Ascending aorta (tissue), 2 donors: ENCODE measurements around the gene UBE4A. TPM values are rescaled to one million over a fixed set of nuclear protein-coding genes. Genes with fewer than 3 reads are reported as not detected.
"Not testable (repeated sequence)": the region's sequence is repeated elsewhere in the genome, so short reads cannot be mapped to it uniquely, and the experiment has no call there.

Experiments
- DNase-seq, 2 donors: peaks; one replicate each; pipeline ENCODE4 v3.0.0-alpha.2; 2019; ENCODE audit warnings: low spot score in 2 of 2
- H3K27ac ChIP-seq, 2 donors: fragments of 200-600 bp; sonication (generic); one replicate each; pipeline ENCODE4 v1.5.1; 2016 to 2017; ENCODE audit warnings: mild to moderate bottlenecking in 1 of 2
- H3K27me3 ChIP-seq: fragments of 200-600 bp; sonication (generic); one replicate; pipeline ENCODE4 v1.5.1; 2017
- H3K36me3 ChIP-seq, 2 donors: fragments of 200-600 bp; sonication (generic); one replicate each; pipeline ENCODE4 v1.5.1; 2016
- H3K4me1 ChIP-seq, 2 donors: fragments of 200-600 bp; sonication (generic); one replicate each; pipeline ENCODE4 v1.5.1; 2016 to 2017; ENCODE audit warnings: mild to moderate bottlenecking in 1 of 2
- H3K4me3 ChIP-seq, 2 donors: fragments of 200-600 bp; sonication (generic); one replicate each; pipeline ENCODE4 v1.5.1; 2016 to 2017; ENCODE audit warnings: mild to moderate bottlenecking in 1 of 2
- H3K9me3 ChIP-seq, 2 donors: fragments of 200-600 bp; sonication (generic); one replicate each; pipeline ENCODE4 v1.5.1; 2016
- CTCF ChIP-seq, 3 experiments: fragments of 200-600 bp in 2 of 3; fragments of 450-650 bp in 1 of 3; sonication (generic) in 2 of 3; IDR thresholded peaks; one replicate each; pipeline ENCODE4 v1.5.1; 2016 to 2019; ENCODE audit warnings: antibody characterized with exemption in 3 of 3, mild to moderate bottlenecking in 1 of 3, moderate library complexity in 1 of 3
- intact Hi-C: fragments of 100-400 bp; cut with DNase I; formaldehyde crosslinking; loops from one replicate; pipeline ENCODE4 v1.15.1; 2023
- total RNA-seq: library from RNA; depleted of rRNA; stranded (reverse); fragments of >200 nt; gene quantifications from one replicate; pipeline ENCODE4 v1.1.0, GENCODE V29; 2016

The UBE4A gene
- total RNA-seq, 1 donor from 2014 or later: 24.6 TPM

- Histone ChIP-seq H3K36me3 (peaks cover 0 to 9% of the 10 kb centered on the region in 2 donors), H3K4me1 (no peaks in the 10 kb centered on the region), H3K27me3 (no peaks in the 10 kb centered on the region), H3K4me3 (no peak overlapping the region), H3K27ac (no peak overlapping the region), H3K9me3 (no peaks in the 10 kb centered on the region)
- no peak for DNase-seq
- TF ChIP-seq CTCF (IDR thresholded peaks at IDR 0.05): no peak
- intact Hi-C loops: no loop called here
Measured at GRCh38 chr11:118415062-118415738, 55.8 kb downstream of the UBE4A start.

GRCh38 chr11:118415739-118416068, 56.3 kb downstream of the UBE4A start:
- TF ChIP-seq CTCF (IDR thresholded peaks at IDR 0.05): no peak
- Histone ChIP-seq H3K4me1 (no peaks in the 10 kb centered on the region), H3K9me3 (no peaks in the 10 kb centered on the region), H3K4me3 (no peak overlapping the region), H3K27ac (no peak overlapping the region), H3K36me3 (peaks cover 0 to 5% of the 10 kb centered on the region in 2 donors), H3K27me3 (no peaks in the 10 kb centered on the region)
- DNase-seq: no peak
- intact Hi-C loops: no loop called here

GRCh38 chr11:118416900-118417299, 57.5 kb downstream of the UBE4A start:
- H3K27me3 ChIP-seq, H3K9me3 ChIP-seq, DNase-seq, H3K4me3 ChIP-seq, H3K4me1 ChIP-seq, H3K36me3 ChIP-seq, intact Hi-C loops, H3K27ac ChIP-seq: not testable (repeated sequence)

GRCh38 chr11:118417801-118418200, 58.4 kb downstream of the UBE4A start:
- Histone ChIP-seq H3K27ac (no peak overlapping the region), H3K4me1 (no peaks in the 10 kb centered on the region), H3K9me3 (no peaks in the 10 kb centered on the region), H3K36me3 (peaks cover 0 to 5% of the 10 kb centered on the region in 2 donors), H3K4me3 (no peak overlapping the region), H3K27me3 (no peaks in the 10 kb centered on the region)
- no peak for DNase-seq
- no peak for TF ChIP-seq CTCF (IDR thresholded peaks at IDR 0.05)
- intact Hi-C loops: no loop called here

- H3K27me3 ChIP-seq: no peaks in the 10 kb centered on the region
- intact Hi-C loops: no loop called here
Measured at GRCh38 chr11:118418766-118419165, 59.4 kb downstream of the UBE4A start.

GRCh38 chr11:118427707-118428106, 68.3 kb downstream of the UBE4A start:
- Histone ChIP-seq H3K27ac (no peak overlapping the region), H3K4me1 (no peaks in the 10 kb centered on the region), H3K4me3 (no peak overlapping the region), H3K27me3 (no peaks in the 10 kb centered on the region), H3K36me3 (no peaks in the 10 kb centered on the region), H3K9me3 (no peaks in the 10 kb centered on the region)
- no peak for TF ChIP-seq CTCF (IDR thresholded peaks at IDR 0.05)
- DNase-seq: no peak
- intact Hi-C loops: no loop called here

More at GRCh38 chr11:118418766-118419165, 59.4 kb downstream of the UBE4A start:
- DNase-seq: no peak
- peaks cover 0 to 4% of the 10 kb centered on the region in 2 donors for H3K36me3 ChIP-seq
- no peak overlapping the region for H3K4me3 ChIP-seq
- H3K27ac ChIP-seq: no peak overlapping the region
- no peaks in the 10 kb centered on the region for H3K4me1 ChIP-seq
- no peak for TF ChIP-seq CTCF (IDR thresholded peaks at IDR 0.05)
- H3K9me3 ChIP-seq: no peaks in the 10 kb centered on the region
